HG02885 (cell line): ENCODE measurements around the gene EPN3.

Source experiments
- ATAC-seq: cut with Tn5 transposase; IDR thresholded peaks from one replicate; pipeline ENCODE4 v1.9.1; 2021; ENCODE audit warnings: mild to moderate bottlenecking; ENCODE audit not compliant: unreplicated experiment, poor library complexity

Gene EPN3

GRCh38 chr17:50508573-50509460 lies 23.7 kb upstream of the EPN3 start:
- ATAC-seq: no peak

- peak; percentile 69 for ATAC-seq
Observed at GRCh38 chr17:50511058-50511457, 21.5 kb upstream of the EPN3 start.

GRCh38 chr17:50513495-50513894 lies 19.0 kb upstream of the EPN3 start:
- no peak for ATAC-seq

- ATAC-seq: no peak
Observed at GRCh38 chr17:50514388-50514787, 18.1 kb upstream of the EPN3 start.

- ATAC-seq: no peak
Observed at GRCh38 chr17:50514936-50515702, 17.4 kb upstream of the EPN3 start.

GRCh38 chr17:50517011-50517410 lies 15.5 kb upstream of the EPN3 start:
- no peak for ATAC-seq

- ATAC-seq: no peak
Observed at GRCh38 chr17:50517504-50518383, 14.8 kb upstream of the EPN3 start.

- no peak for ATAC-seq
Observed at GRCh38 chr17:50518384-50519023, 14.0 kb upstream of the EPN3 start.

GRCh38 chr17:50519141-50519834 lies 13.2 kb upstream of the EPN3 start:
- no peak for ATAC-seq

GRCh38 chr17:50520483-50520882 lies 12.1 kb upstream of the EPN3 start:
- no peak for ATAC-seq

GRCh38 chr17:50521514-50521913 lies 11.0 kb upstream of the EPN3 start:
- ATAC-seq: no peak

GRCh38 chr17:50522766-50523165 lies 9.8 kb upstream of the EPN3 start:
- no peak for ATAC-seq

- ATAC-seq: no peak
Observed at GRCh38 chr17:50523208-50523607, 9.3 kb upstream of the EPN3 start.

- ATAC-seq: no peak
Observed at GRCh38 chr17:50524838-50525237, 7.7 kb upstream of the EPN3 start.

- ATAC-seq: no peak
Observed at GRCh38 chr17:50527155-50527762, 5.3 kb upstream of the EPN3 start.

- no peak for ATAC-seq
Observed at GRCh38 chr17:50527949-50528474, 4.5 kb upstream of the EPN3 start.

GRCh38 chr17:50529849-50530248 lies 2.7 kb upstream of the EPN3 start:
- ATAC-seq: no peak

- no peak for ATAC-seq
Observed at GRCh38 chr17:50531428-50532025, 1.0 kb upstream of the EPN3 start.
